ENCODE data around the gene ACY1. TPM values are rescaled to one million over a fixed set of nuclear protein-coding genes. Genes with fewer than 3 reads are reported as not detected.

The ACY1 gene
- total and polyA plus RNA-seq, 4 donors = 69.5 to 274 (median 238) TPM

DNA sequence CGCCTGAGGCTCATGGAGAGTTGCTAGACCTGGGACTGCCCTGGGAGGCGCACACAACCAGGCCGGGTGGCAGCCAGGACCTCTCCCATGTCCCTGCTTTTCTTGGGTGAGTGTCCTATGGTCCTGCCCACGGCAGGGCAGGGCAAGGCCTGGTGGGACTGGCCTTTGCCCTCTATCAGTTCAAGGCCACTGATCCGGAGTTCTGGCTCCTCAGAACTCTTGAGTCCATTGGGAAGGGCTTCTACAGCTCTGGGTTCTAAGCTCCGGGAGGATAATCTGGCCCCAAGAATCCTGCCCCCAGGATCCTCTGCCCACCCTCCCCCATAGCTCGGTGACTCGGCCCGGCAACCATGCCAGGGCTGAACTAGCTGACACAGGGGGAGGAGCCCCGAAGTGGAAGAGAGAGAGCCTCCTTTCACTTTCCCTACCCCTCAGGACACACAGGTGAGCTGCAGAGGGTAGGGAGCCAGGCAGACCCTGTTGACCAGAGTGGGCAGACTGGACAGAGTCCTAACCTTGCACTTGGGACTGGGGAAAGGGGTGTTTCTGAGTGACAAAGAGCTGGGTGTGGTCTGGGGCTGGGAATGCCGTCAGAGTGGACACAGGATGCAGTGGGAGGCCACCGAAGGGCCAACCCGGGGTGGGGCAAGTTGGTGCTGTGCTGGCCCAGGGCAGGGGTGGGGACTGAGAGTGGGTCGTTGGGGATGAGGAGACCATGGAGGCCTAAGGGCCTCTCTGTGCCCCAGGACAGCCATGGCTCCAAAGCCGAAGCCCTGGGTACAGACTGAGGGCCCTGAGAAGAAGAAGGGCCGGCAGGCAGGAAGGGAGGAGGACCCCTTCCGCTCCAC, 40.5 kb upstream of the ACY1 start:
- WGBS = 26% methylated on average over 17 of the region's 17 CpGs
- H3K9me3 ChIP-seq (ENCODE audit: control insufficient read depth in 4 of 4, low read length in 3 of 4) = no peaks in the 10 kb centered on the region
- no peaks in the 10 kb centered on the region for H3K27me3 ChIP-seq (ENCODE audit: control insufficient read depth in 4 of 4, insufficient read depth in 4 of 4, low read length in 3 of 4)
- no peak for DNase-seq (ENCODE audit: low spot score)
- peak overlapping the region; percentile 84 to 88 for H3K27ac ChIP-seq (ENCODE audit: low read depth in 1 of 2, low read length in 2 of 2)
- H3K4me1 ChIP-seq (ENCODE audit: control insufficient read depth in 4 of 4, insufficient read depth in 4 of 4, low read length in 3 of 4) = peaks cover 10 to 31% (median 23%) of the 10 kb centered on the region in 4 donors
- peak overlapping the region; percentile 36 to 67 (median 51) for H3K4me3 ChIP-seq (ENCODE audit: low read depth in 1 of 3, low read length in 3 of 3)
- H3K9ac ChIP-seq (ENCODE audit: low read depth in 1 of 2, low read length in 2 of 2) = peak overlapping the region; percentile 58 to 63
- peak; percentile 57 for TF ChIP-seq YY1 (IDR thresholded peaks at IDR 0.05)
- peak; percentile 26 to 58 for TF ChIP-seq RXRA (IDR thresholded peaks at IDR 0.05)
- TF ChIP-seq, protein P1, sequence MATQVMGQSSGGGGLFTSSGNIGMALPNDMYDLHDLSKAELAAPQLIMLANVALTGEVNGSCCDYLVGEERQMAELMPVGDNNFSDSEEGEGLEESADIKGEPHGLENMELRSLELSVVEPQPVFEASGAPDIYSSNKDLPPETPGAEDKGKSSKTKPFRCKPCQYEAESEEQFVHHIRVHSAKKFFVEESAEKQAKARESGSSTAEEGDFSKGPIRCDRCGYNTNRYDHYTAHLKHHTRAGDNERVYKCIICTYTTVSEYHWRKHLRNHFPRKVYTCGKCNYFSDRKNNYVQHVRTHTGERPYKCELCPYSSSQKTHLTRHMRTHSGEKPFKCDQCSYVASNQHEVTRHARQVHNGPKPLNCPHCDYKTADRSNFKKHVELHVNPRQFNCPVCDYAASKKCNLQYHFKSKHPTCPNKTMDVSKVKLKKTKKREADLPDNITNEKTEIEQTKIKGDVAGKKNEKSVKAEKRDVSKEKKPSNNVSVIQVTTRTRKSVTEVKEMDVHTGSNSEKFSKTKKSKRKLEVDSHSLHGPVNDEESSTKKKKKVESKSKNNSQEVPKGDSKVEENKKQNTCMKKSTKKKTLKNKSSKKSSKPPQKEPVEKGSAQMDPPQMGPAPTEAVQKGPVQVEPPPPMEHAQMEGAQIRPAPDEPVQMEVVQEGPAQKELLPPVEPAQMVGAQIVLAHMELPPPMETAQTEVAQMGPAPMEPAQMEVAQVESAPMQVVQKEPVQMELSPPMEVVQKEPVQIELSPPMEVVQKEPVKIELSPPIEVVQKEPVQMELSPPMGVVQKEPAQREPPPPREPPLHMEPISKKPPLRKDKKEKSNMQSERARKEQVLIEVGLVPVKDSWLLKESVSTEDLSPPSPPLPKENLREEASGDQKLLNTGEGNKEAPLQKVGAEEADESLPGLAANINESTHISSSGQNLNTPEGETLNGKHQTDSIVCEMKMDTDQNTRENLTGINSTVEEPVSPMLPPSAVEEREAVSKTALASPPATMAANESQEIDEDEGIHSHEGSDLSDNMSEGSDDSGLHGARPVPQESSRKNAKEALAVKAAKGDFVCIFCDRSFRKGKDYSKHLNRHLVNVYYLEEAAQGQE (IDR thresholded peaks at IDR 0.05) = peak; percentile 13
- no peak for TF ChIP-seq TAF1 (conservative IDR thresholded peaks at IDR 0.05)
- peak; percentile 61 to 75 for TF ChIP-seq HNF4A (conservative IDR thresholded peaks at IDR 0.05)
- no peak for TF ChIP-seq FOXA2 (IDR thresholded peaks at IDR 0.05)
- peak; percentile 62 for TF ChIP-seq NR2F2 (IDR thresholded peaks at IDR 0.05)
- TF ChIP-seq HNF4G (IDR thresholded peaks at IDR 0.05) = peak; percentile 26
- TF ChIP-seq GABPA (IDR thresholded peaks at IDR 0.05 in 1 of 2, conservative IDR thresholded peaks at IDR 0.05 in 1 of 2) = no peak
- no peak for TF ChIP-seq EGR1 (IDR thresholded peaks at IDR 0.05; ENCODE audit: low read depth in 2 of 2)
- peak; percentile 68 for TF ChIP-seq SP1 (IDR thresholded peaks at IDR 0.05)
- TF ChIP-seq, protein P2, sequence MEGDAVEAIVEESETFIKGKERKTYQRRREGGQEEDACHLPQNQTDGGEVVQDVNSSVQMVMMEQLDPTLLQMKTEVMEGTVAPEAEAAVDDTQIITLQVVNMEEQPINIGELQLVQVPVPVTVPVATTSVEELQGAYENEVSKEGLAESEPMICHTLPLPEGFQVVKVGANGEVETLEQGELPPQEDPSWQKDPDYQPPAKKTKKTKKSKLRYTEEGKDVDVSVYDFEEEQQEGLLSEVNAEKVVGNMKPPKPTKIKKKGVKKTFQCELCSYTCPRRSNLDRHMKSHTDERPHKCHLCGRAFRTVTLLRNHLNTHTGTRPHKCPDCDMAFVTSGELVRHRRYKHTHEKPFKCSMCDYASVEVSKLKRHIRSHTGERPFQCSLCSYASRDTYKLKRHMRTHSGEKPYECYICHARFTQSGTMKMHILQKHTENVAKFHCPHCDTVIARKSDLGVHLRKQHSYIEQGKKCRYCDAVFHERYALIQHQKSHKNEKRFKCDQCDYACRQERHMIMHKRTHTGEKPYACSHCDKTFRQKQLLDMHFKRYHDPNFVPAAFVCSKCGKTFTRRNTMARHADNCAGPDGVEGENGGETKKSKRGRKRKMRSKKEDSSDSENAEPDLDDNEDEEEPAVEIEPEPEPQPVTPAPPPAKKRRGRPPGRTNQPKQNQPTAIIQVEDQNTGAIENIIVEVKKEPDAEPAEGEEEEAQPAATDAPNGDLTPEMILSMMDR (IDR thresholded peaks at IDR 0.05; ENCODE audit: low read depth, low read length, missing input control) = no peak
- H3K36me3 ChIP-seq (ENCODE audit: control insufficient read depth in 4 of 4, insufficient read depth in 3 of 4, low read depth in 1 of 4, low read length in 3 of 4) = peaks cover under 1 to 23% (median 11%) of the 10 kb centered on the region in 4 donors

DNA sequence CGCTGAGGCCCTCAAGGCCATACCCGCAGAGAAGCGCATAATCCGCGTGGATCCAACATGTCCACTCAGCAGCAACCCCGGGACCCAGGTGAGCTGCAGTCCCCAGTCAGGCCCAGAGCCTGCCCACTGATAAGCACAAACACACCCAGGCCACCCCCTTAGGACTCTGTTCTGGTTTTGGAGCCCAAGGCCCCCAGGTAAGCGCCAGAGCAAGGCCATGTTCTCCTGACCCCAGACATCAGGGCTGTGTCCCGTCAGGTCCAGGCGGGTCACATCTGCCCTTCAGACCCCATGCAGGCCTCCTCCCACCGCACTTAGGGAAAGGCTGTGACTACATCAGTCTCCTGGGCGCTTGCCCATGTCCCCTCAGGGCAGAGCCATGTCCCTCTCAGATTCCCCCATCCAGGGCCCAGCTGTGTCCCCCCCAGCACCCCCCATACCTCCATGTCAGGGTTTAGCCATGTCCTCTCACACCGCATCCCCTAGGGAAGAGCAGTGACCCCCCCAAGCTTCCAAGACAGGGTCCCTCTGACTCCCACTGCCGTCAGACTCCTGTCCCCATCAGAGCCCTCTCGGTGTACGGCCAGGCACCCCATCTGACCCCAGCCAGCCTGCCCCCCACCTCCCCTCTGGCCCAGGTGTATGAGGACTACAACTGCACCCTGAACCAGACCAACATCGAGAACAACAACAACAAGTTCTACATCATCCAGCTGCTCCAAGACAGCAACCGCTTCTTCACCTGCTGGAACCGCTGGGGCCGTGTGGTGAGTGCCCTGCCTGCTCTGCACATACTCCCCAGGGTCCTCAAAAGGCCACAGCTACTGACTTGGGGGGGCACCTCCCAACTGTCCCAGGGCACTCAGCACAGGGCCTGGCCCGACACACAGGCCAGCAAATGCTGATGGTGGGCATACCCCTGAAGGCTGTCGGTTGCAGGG, 39.6 kb upstream of the ACY1 start:
- Histone ChIP-seq H3K27me3 (ENCODE audit: control insufficient read depth in 4 of 4, insufficient read depth in 4 of 4, low read length in 3 of 4) (no peaks in the 10 kb centered on the region), H3K9me3 (ENCODE audit: control insufficient read depth in 4 of 4, low read length in 3 of 4) (no peaks in the 10 kb centered on the region), H3K36me3 (ENCODE audit: control insufficient read depth in 4 of 4, insufficient read depth in 3 of 4, low read depth in 1 of 4, low read length in 3 of 4) (peaks cover 0 to 23% (median 14%) of the 10 kb centered on the region in 4 donors), H3K27ac (ENCODE audit: low read depth in 1 of 2, low read length in 2 of 2) (peak overlapping the region; percentile 84 to 88), H3K4me3 (ENCODE audit: low read depth in 1 of 3, low read length in 3 of 3) (peak overlapping the region in 1 of 3 donors; percentile 67), H3K4me1 (ENCODE audit: control insufficient read depth in 4 of 4, insufficient read depth in 4 of 4, low read length in 3 of 4) (peaks cover 10 to 31% (median 23%) of the 10 kb centered on the region in 4 donors), H3K9ac (ENCODE audit: low read depth in 1 of 2, low read length in 2 of 2) (no peak overlapping the region)
- TF ChIP-seq YY1 (IDR thresholded peaks at IDR 0.05) (no peak), FOXA1 (IDR thresholded peaks at IDR 0.05) (no peak), HNF4A (conservative IDR thresholded peaks at IDR 0.05) (no peak), HNF4G (IDR thresholded peaks at IDR 0.05) (no peak), NR2F2 (IDR thresholded peaks at IDR 0.05) (no peak), SP1 (IDR thresholded peaks at IDR 0.05) (no peak), RXRA (IDR thresholded peaks at IDR 0.05) (no peak), JUND (IDR thresholded peaks at IDR 0.05) (no peak)
- TF ChIP-seq, protein P3, sequence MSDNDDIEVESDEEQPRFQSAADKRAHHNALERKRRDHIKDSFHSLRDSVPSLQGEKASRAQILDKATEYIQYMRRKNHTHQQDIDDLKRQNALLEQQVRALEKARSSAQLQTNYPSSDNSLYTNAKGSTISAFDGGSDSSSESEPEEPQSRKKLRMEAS (IDR thresholded peaks at IDR 0.05) = no peak
- TF ChIP-seq, protein P4, sequence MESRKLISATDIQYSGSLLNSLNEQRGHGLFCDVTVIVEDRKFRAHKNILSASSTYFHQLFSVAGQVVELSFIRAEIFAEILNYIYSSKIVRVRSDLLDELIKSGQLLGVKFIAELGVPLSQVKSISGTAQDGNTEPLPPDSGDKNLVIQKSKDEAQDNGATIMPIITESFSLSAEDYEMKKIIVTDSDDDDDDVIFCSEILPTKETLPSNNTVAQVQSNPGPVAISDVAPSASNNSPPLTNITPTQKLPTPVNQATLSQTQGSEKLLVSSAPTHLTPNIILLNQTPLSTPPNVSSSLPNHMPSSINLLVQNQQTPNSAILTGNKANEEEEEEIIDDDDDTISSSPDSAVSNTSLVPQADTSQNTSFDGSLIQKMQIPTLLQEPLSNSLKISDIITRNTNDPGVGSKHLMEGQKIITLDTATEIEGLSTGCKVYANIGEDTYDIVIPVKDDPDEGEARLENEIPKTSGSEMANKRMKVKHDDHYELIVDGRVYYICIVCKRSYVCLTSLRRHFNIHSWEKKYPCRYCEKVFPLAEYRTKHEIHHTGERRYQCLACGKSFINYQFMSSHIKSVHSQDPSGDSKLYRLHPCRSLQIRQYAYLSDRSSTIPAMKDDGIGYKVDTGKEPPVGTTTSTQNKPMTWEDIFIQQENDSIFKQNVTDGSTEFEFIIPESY (IDR thresholded peaks at IDR 0.05) = no peak
- no peak for DNase-seq (ENCODE audit: low spot score)
- 96% methylated on average over 21 of the region's 21 CpGs for WGBS
